RWPE2 (cell line): ENCODE results near the gene ADTRP.

Experiments used
- ATAC-seq: fragments of 200-7000 bp; cut with Tn5 transposase; 3 replicates; pipeline ENCODE4 v1.9.1; 2021; ENCODE audit warnings: low read depth
- DNase-seq: peaks from one replicate; pipeline ENCODE4 v3.0.0-alpha.2; 2020; ENCODE audit warnings: low spot score
- H3K27ac ChIP-seq: fragments of 450-650 bp; 2 replicates; pipeline ENCODE4 v1.5.1; 2017; ENCODE audit warnings: mild to moderate bottlenecking; ENCODE audit not compliant: poor library complexity, severe bottlenecking
- H3K27me3 ChIP-seq: fragments of 250-450 bp; sonication (Bioruptor Pico); 2 replicates; pipeline ENCODE4 v1.5.1; 2021; ENCODE audit warnings: mild to moderate bottlenecking, moderate library complexity; ENCODE audit not compliant: insufficient read depth, poor library complexity, severe bottlenecking
- H3K36me3 ChIP-seq: fragments of 250-450 bp; sonication (Bioruptor Pico); 2 replicates; pipeline ENCODE4 v1.5.1; 2020; ENCODE audit warnings: low read depth, mild to moderate bottlenecking, moderate library complexity
- H3K4me1 ChIP-seq: fragments of 250-450 bp; sonication (Bioruptor Pico); 2 replicates; pipeline ENCODE4 v1.5.1; 2021; ENCODE audit warnings: mild to moderate bottlenecking, moderate library complexity; ENCODE audit not compliant: insufficient read depth, poor library complexity, severe bottlenecking
- H3K4me3 ChIP-seq: fragments of 250-450 bp; sonication (Bioruptor Pico); 2 replicates; pipeline ENCODE4 v1.5.1; 2021; ENCODE audit warnings: mild to moderate bottlenecking, moderate library complexity; ENCODE audit not compliant: severe bottlenecking
- H3K9me3 ChIP-seq: fragments of 250-450 bp; sonication (Bioruptor Pico); 2 replicates; pipeline ENCODE4 v1.5.1; 2021; ENCODE audit warnings: mild to moderate bottlenecking, moderate library complexity; ENCODE audit not compliant: severe bottlenecking
- CTCF ChIP-seq: fragments of 450-650 bp; IDR thresholded peaks from one replicate; pipeline ENCODE4 v1.5.1; 2017; ENCODE audit warnings: mild to moderate bottlenecking, moderate library complexity; ENCODE audit not compliant: poor library complexity, severe bottlenecking

ADTRP gene

GRCh38 chr6:11820821-11821220 lies 42.2 kb upstream of the ADTRP start:
- H3K27ac ChIP-seq = no peak overlapping the region
- no peaks in the 10 kb centered on the region for H3K9me3 ChIP-seq
- H3K4me1 ChIP-seq = no peaks in the 10 kb centered on the region
- no peaks in the 10 kb centered on the region for H3K27me3 ChIP-seq
- no peak for TF ChIP-seq CTCF
- DNase-seq = no peak
- ATAC-seq = no peak
- H3K36me3 ChIP-seq = no peaks in the 10 kb centered on the region
- no peak overlapping the region for H3K4me3 ChIP-seq

- H3K27ac ChIP-seq = no peak overlapping the region
- H3K27me3 ChIP-seq = no peaks in the 10 kb centered on the region
- peaks cover 8% of the 10 kb centered on the region for H3K4me1 ChIP-seq
- no peaks in the 10 kb centered on the region for H3K36me3 ChIP-seq
- H3K4me3 ChIP-seq = no peak overlapping the region
- ATAC-seq (no peak), DNase-seq (no peak)
- H3K9me3 ChIP-seq = no peaks in the 10 kb centered on the region
- no peak for TF ChIP-seq CTCF
These were observed 40.9 kb upstream of the ADTRP start for GRCh38 chr6:11819486-11819885.

- Histone ChIP-seq H3K27ac (no peak overlapping the region), H3K9me3 (no peaks in the 10 kb centered on the region), H3K4me3 (no peak overlapping the region), H3K27me3 (no peaks in the 10 kb centered on the region), H3K36me3 (no peaks in the 10 kb centered on the region), H3K4me1 (peaks cover 11% of the 10 kb centered on the region)
- TF ChIP-seq CTCF = no peak
- ATAC-seq = peak; percentile 44; the same call in 1 of the 3 replicates
- no peak for DNase-seq
These were observed 36.6 kb upstream of the ADTRP start for GRCh38 chr6:11815231-11815630.

- H3K36me3 ChIP-seq = no peaks in the 10 kb centered on the region
- H3K27ac ChIP-seq = no peak overlapping the region
- H3K27me3 ChIP-seq = no peaks in the 10 kb centered on the region
- no peak for DNase-seq
- H3K4me3 ChIP-seq = no peak overlapping the region
- H3K4me1 ChIP-seq = peaks cover 15% of the 10 kb centered on the region
- no peak for ATAC-seq
- TF ChIP-seq CTCF = no peak
- no peaks in the 10 kb centered on the region for H3K9me3 ChIP-seq
These were observed 36.2 kb upstream of the ADTRP start for GRCh38 chr6:11814819-11815218.

GRCh38 chr6:11814106-11814505 lies 35.5 kb upstream of the ADTRP start:
- Histone ChIP-seq H3K9me3 (no peaks in the 10 kb centered on the region), H3K4me3 (no peak overlapping the region), H3K36me3 (no peaks in the 10 kb centered on the region), H3K27ac (no peak overlapping the region), H3K4me1 (peaks cover 21% of the 10 kb centered on the region), H3K27me3 (no peaks in the 10 kb centered on the region)
- DNase-seq (no peak), ATAC-seq (no peak)
- TF ChIP-seq CTCF = no peak
